SK-N-SH (cell line): Measurements from ENCODE around the gene PROSER3. TPM values are rescaled to one million over a fixed set of nuclear protein-coding genes. Genes with fewer than 3 reads are reported as not detected.

Experiments used
- CTCF ChIA-PET: fragments of 300-600, 350-600 bp; formaldehyde crosslinking; extraction: SDS; loops from one replicate; lab custom pipeline; 2021; lab: Yijun Ruan, JAX
- POLR2A ChIA-PET: fragments of 350-600 bp; sonication (Branson Sonifier 250); formaldehyde crosslinking; extraction: SDS; loops from one replicate; lab custom pipeline; 2020; ENCODE audit warnings: antibody characterized with exemption, inconsistent platforms; lab: Yijun Ruan, JAX
- DNase-seq: peaks from one replicate; pipeline ENCODE4 v3.0.0; 2012
- H2AFZ ChIP-seq: fragments of 200-600 bp; sonication (generic); 2 replicates; pipeline ENCODE4 v1.8.1; 2016; ENCODE audit warnings: antibody characterized with exemption, mild to moderate bottlenecking, low read depth
- H3F3A ChIP-seq: fragments of 200-600 bp; sonication (generic); replicated peaks from 2 replicates; pipeline ENCODE3; 2016; ENCODE audit warnings: antibody characterized with exemption, mild to moderate bottlenecking; ENCODE audit not compliant: insufficient read depth
- H3K27ac ChIP-seq, 2 experiments: fragments of 200-500 bp in 1 of 2; fragments of 200-600 bp in 1 of 2; sonication (Bioruptor generic) in 1 of 2; sonication (generic), shearing (Covaris generic) in 1 of 2; 2 replicates each; pipeline versions ENCODE4 v1.5.1 to v1.6.1; 2014 to 2016; ENCODE audit warnings: low read depth in 2 of 2, inconsistent platforms in 1 of 2, low read length in 1 of 2, mild to moderate bottlenecking in 1 of 2, mixed read lengths in 1 of 2
- H3K27me3 ChIP-seq: fragments of 200-600 bp; sonication (generic), shearing (Covaris generic); 2 replicates; pipeline ENCODE4 v1.6.1; 2016; ENCODE audit warnings: mixed run types; ENCODE audit not compliant: insufficient read depth
- H3K36me3 ChIP-seq, 2 experiments: fragments of 200-500 bp in 1 of 2; fragments of 200-600 bp in 1 of 2; sonication (Bioruptor generic) in 1 of 2; sonication (generic) in 1 of 2; replicated peaks in 1 of 2; 2 replicates each; pipeline versions ENCODE3 to v1.5.1; 2014 to 2016; ENCODE audit warnings: low read length in 1 of 2, mild to moderate bottlenecking in 1 of 2; ENCODE audit not compliant: insufficient read depth in 2 of 2, control insufficient read depth in 1 of 2
- H3K4me1 ChIP-seq, 2 experiments: fragments of 200-500 bp in 1 of 2; fragments of 200-600 bp in 1 of 2; sonication (Bioruptor generic) in 1 of 2; sonication (generic), shearing (Covaris generic) in 1 of 2; 2 replicates each; pipeline versions ENCODE4 v1.5.1 to v1.6.1; 2014 to 2016; ENCODE audit warnings: low read depth in 1 of 2, low read length in 1 of 2, mixed run types in 1 of 2; ENCODE audit not compliant: insufficient read depth in 2 of 2, control insufficient read depth in 1 of 2
- H3K4me2 ChIP-seq: fragments of 200-600 bp; sonication (generic), shearing (Covaris generic); 2 replicates; pipeline ENCODE4 v1.6.1; 2017; ENCODE audit warnings: mixed run types
- H3K4me3 ChIP-seq, 2 experiments: fragments of 200-500 bp in 1 of 2; fragments of 200-600 bp in 1 of 2; sonication (Bioruptor generic) in 1 of 2; sonication (generic), shearing (Covaris generic) in 1 of 2; 2 replicates each; pipeline versions ENCODE4 v1.5.1 to v1.8.1; 2014 to 2016; ENCODE audit warnings: low read depth in 2 of 2, inconsistent platforms in 1 of 2, low read length in 1 of 2, mild to moderate bottlenecking in 1 of 2, mixed read lengths in 1 of 2, moderate library complexity in 1 of 2
- H3K79me2 ChIP-seq: fragments of 200-600 bp; sonication (generic); 2 replicates; pipeline ENCODE4 v1.8.1; 2017; ENCODE audit warnings: mild to moderate bottlenecking; ENCODE audit not compliant: insufficient read depth
- H3K9ac ChIP-seq: fragments of 200-600 bp; sonication (generic); 2 replicates; pipeline ENCODE4 v1.6.1; 2017; ENCODE audit warnings: mixed run types
- H3K9me2 ChIP-seq: fragments of 200-600 bp; sonication (generic); 2 replicates; pipeline ENCODE4 v1.6.1; 2017; ENCODE audit warnings: mixed run types
- H3K9me3 ChIP-seq: fragments of 200-600 bp; sonication (generic); 2 replicates; pipeline ENCODE4 v1.6.1; 2017; ENCODE audit warnings: mixed run types, mild to moderate bottlenecking, moderate library complexity
- H4K20me1 ChIP-seq: fragments of 200-600 bp; sonication (generic); 2 replicates; pipeline ENCODE4 v1.6.1; 2017; ENCODE audit warnings: mild to moderate bottlenecking, mixed run types; ENCODE audit not compliant: insufficient read depth
- FOSL2 ChIP-seq: IDR thresholded peaks from 2 replicates; pipeline ENCODE4 v1.4.0; 2012; ENCODE audit warnings: low read depth, mild to moderate bottlenecking, moderate library complexity, borderline replicate concordance
- GABPA ChIP-seq: IDR thresholded peaks from 2 replicates; pipeline ENCODE4 v1.4.0; 2012; ENCODE audit warnings: low read depth, mild to moderate bottlenecking
- JUND ChIP-seq: IDR thresholded peaks from 2 replicates; pipeline ENCODE4 v1.4.0; 2012
- NFIC ChIP-seq: IDR thresholded peaks from 2 replicates; pipeline ENCODE4 v1.4.0; 2012; ENCODE audit warnings: borderline replicate concordance
- NRF1 ChIP-seq: IDR thresholded peaks from 2 replicates; pipeline ENCODE4 v1.6.1; 2012; ENCODE audit warnings: low read depth, mild to moderate bottlenecking, low read length
- POLR2AphosphoS5 ChIP-seq: IDR thresholded peaks from 2 replicates; pipeline ENCODE4 v1.6.1; 2012; ENCODE audit warnings: low read depth, low read length
- RAD21 ChIP-seq: IDR thresholded peaks from 2 replicates; pipeline ENCODE4 v1.6.1; 2012; ENCODE audit warnings: mild to moderate bottlenecking, low read length
- RXRA ChIP-seq: IDR thresholded peaks from 2 replicates; pipeline ENCODE4 v1.4.0; 2012; ENCODE audit warnings: low read depth, mild to moderate bottlenecking, borderline replicate concordance
- USF2 ChIP-seq: fragments of 150-350 bp; IDR thresholded peaks from 2 replicates; pipeline ENCODE4 v1.6.1; 2017; ENCODE audit warnings: antibody characterized with exemption, low read length, low read depth, borderline replicate concordance
- WGBS: methylation state at CpG from one replicate; pipeline ENCODE4 v1.1.6; 2017; ENCODE audit warnings: low lambda C conversion rate; 5-methylcytosine and 5-hydroxymethylcytosine counted together
- polyA plus RNA-seq, 3 experiments: library from polyadenylated mRNA; depleted of rRNA; stranded (reverse); fragments of >200 nt; gene quantifications; 2 replicates each; pipeline ENCODE4 v1.2.3, GENCODE V29; 2012
- TF ChIP-seq, protein P1 (sequence below): IDR thresholded peaks from 2 replicates; pipeline ENCODE4 v1.4.0; 2012; ENCODE audit warnings: low read depth, borderline replicate concordance
- TF ChIP-seq, protein P2 (sequence below): fragments of 150-350 bp; IDR thresholded peaks from 2 replicates; pipeline ENCODE4 v1.6.1; 2016; ENCODE audit warnings: mild to moderate bottlenecking, low read depth, low read length

PROSER3 gene
- polyA plus RNA-seq, 1 of the 3 experiments (the other 2 are of a cell fraction): 12.5 TPM

- Histone ChIP-seq H3K36me3 (peaks cover 0 to 5% of the 10 kb centered on the region in 2 experiments), H3K27ac (no peak overlapping the region), H3F3A (no peaks in the 10 kb centered on the region), H3K79me2 (no peaks in the 10 kb centered on the region), H3K9ac (no peak overlapping the region), H3K9me3 (no peaks in the 10 kb centered on the region), H4K20me1 (no peaks in the 10 kb centered on the region), H3K4me3 (no peak overlapping the region), H3K4me2 (no peak overlapping the region), H3K27me3 (no peaks in the 10 kb centered on the region), H2AFZ (no peak overlapping the region), H3K9me2 (no peaks in the 10 kb centered on the region)
- ChIA-PET POLR2A (no interaction called here), CTCF (interaction anchor here (1.9 kb wide), 1 partner anchor 33 kb away, joined by 6 read pairs; no protein-coding TSS in a partner anchor)
- WGBS: 91% methylated on average over 22 of the region's 31 CpGs
- DNase-seq: no peak
- TF ChIP-seq USF2 (no peak), FOSL2 (no peak), RAD21 (no peak), JUND (no peak), NRF1 (no peak)
- TF ChIP-seq, protein P1, sequence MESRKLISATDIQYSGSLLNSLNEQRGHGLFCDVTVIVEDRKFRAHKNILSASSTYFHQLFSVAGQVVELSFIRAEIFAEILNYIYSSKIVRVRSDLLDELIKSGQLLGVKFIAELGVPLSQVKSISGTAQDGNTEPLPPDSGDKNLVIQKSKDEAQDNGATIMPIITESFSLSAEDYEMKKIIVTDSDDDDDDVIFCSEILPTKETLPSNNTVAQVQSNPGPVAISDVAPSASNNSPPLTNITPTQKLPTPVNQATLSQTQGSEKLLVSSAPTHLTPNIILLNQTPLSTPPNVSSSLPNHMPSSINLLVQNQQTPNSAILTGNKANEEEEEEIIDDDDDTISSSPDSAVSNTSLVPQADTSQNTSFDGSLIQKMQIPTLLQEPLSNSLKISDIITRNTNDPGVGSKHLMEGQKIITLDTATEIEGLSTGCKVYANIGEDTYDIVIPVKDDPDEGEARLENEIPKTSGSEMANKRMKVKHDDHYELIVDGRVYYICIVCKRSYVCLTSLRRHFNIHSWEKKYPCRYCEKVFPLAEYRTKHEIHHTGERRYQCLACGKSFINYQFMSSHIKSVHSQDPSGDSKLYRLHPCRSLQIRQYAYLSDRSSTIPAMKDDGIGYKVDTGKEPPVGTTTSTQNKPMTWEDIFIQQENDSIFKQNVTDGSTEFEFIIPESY: no peak
- TF ChIP-seq, all 33 proteins: peak for 0
- no peaks in the 10 kb centered on the region for H3K4me1 ChIP-seq
Observed at GRCh38 chr19:35786299-35787160, 28.6 kb downstream of the PROSER3 start.

DNA sequence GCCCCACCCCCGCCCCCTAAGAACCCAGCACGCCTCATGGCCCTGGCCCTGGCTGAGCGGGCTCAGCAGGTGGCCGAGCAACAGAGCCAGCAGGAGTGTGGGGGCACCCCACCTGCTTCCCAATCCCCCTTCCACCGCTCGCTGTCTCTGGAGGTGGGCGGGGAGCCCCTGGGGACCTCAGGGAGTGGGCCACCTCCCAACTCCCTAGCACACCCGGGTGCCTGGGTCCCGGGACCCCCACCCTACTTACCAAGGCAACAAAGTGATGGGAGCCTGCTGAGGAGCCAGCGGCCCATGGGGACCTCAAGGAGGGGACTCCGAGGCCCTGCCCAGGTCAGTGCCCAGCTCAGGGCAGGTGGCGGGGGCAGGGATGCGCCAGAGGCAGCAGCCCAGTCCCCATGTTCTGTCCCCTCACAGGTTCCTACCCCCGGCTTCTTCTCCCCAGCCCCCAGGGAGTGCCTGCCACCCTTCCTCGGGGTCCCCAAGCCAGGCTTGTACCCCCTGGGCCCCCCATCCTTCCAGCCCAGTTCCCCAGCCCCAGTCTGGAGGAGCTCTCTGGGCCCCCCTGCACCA is 29.3 kb downstream of the PROSER3 start:
- WGBS: 93% methylated on average over 11 of the region's 15 CpGs
- POLR2A ChIA-PET: no interaction called here

More for the DNA sequence above, 29.3 kb downstream of the PROSER3 start:
- H3K9me2 ChIP-seq: no peaks in the 10 kb centered on the region
- no peak overlapping the region for H3K4me2 ChIP-seq
- no peak overlapping the region for H3K4me3 ChIP-seq
- no peaks in the 10 kb centered on the region for H3F3A ChIP-seq
- H3K9me3 ChIP-seq: no peaks in the 10 kb centered on the region
- H3K4me1 ChIP-seq: no peaks in the 10 kb centered on the region
- H4K20me1 ChIP-seq: no peaks in the 10 kb centered on the region
- H3K27ac ChIP-seq: no peak overlapping the region; a peak in 1 of 4 replicates
- DNase-seq: no peak
- H3K36me3 ChIP-seq: peaks cover 0 to 5% of the 10 kb centered on the region in 2 experiments
- H2AFZ ChIP-seq: no peak overlapping the region
- no peaks in the 10 kb centered on the region for H3K27me3 ChIP-seq
- H3K79me2 ChIP-seq: no peaks in the 10 kb centered on the region
- no peak overlapping the region for H3K9ac ChIP-seq
- CTCF ChIA-PET: interaction anchor here (1.9 kb wide), 1 partner anchor 32 kb away, joined by 6 read pairs; no protein-coding TSS in a partner anchor
- no peak for TF ChIP-seq POLR2AphosphoS5
- no peak for TF ChIP-seq GABPA
- no peak for TF ChIP-seq NFIC
- TF ChIP-seq RXRA: no peak
- no peak for TF ChIP-seq NRF1
- TF ChIP-seq, protein P2, sequence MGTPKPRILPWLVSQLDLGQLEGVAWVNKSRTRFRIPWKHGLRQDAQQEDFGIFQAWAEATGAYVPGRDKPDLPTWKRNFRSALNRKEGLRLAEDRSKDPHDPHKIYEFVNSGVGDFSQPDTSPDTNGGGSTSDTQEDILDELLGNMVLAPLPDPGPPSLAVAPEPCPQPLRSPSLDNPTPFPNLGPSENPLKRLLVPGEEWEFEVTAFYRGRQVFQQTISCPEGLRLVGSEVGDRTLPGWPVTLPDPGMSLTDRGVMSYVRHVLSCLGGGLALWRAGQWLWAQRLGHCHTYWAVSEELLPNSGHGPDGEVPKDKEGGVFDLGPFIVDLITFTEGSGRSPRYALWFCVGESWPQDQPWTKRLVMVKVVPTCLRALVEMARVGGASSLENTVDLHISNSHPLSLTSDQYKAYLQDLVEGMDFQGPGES: no peak
- TF ChIP-seq, all 33 proteins: peak for 0
